HepG2 (cell line): ENCODE measurements around the gene DHX34. TPM values are rescaled to one million over a fixed set of nuclear protein-coding genes. Genes with fewer than 3 reads are reported as not detected.

Experiments used
- ATAC-seq: fragments of 200-7000 bp; cut with Tn5 transposase; 3 replicates; pipeline ENCODE4 v1.9.1; 2020; ENCODE audit warnings: mild to moderate bottlenecking, moderate library complexity
- BruUV-seq: library from RNA; stranded (reverse); fragments of 400-500 nt; replicated peaks from 2 replicates; lab custom pipeline; 2021; lab: Mats Ljungman, UMichigan
- CTCF ChIA-PET: fragments of 300-600 bp; formaldehyde crosslinking; extraction: SDS; loops from one replicate; lab custom pipeline; 2021; ENCODE audit warnings: low total read pairs, inconsistent platforms, low intra/inter-chr PET ratio; lab: Yijun Ruan, JAX
- POLR2A ChIA-PET: fragments of 350-600 bp; sonication (Branson Sonifier 250); formaldehyde crosslinking; loops from one replicate; lab custom pipeline; 2020; ENCODE audit warnings: antibody characterized with exemption, inconsistent platforms; lab: Yijun Ruan, JAX
- DNase-seq: peaks from one replicate; pipeline ENCODE4 v3.0.0-alpha.2; 2015; ENCODE audit warnings: low spot score
- FAIRE-seq: peaks from 3 replicates; lab custom pipeline; 2011; peaks lifted over from hg19 to GRCh38; lab: Jason Lieb, UNC
- H2AFZ ChIP-seq: one replicate; pipeline ENCODE4 v1.6.1; 2011; ENCODE audit warnings: low read length, inconsistent platforms
- H3K27ac ChIP-seq: fragments of 300-600 bp; 3 replicates; pipeline ENCODE4 v1.8.0; 2011; ENCODE audit warnings: mixed run types, mild to moderate bottlenecking, mixed read lengths, low read length, inconsistent platforms; ENCODE audit not compliant: insufficient read depth; ENCODE audit errors: extremely low read length
- H3K27me3 ChIP-seq, 2 experiments: fragments of 200-600 bp in 1 of 2; 2 replicates in 1 of 2; 3 replicates in 1 of 2; pipeline versions ENCODE4 v1.6.0 to v1.8.0; 2011; ENCODE audit warnings: low read length in 2 of 2, mild to moderate bottlenecking in 2 of 2, moderate library complexity in 2 of 2, inconsistent platforms in 1 of 2; ENCODE audit not compliant: insufficient read depth in 2 of 2, control insufficient read depth in 1 of 2
- H3K36me3 ChIP-seq, 2 experiments: fragments of 200-600 bp in 1 of 2; replicated peaks in 1 of 2; 2 replicates in 1 of 2; 3 replicates in 1 of 2; pipeline versions ENCODE4 v1.5.1 to v1.8.0; 2011; ENCODE audit warnings: low read length in 2 of 2, inconsistent platforms in 1 of 2; ENCODE audit not compliant: insufficient read depth in 2 of 2, control insufficient read depth in 1 of 2
- H3K4me1 ChIP-seq: 2 replicates; pipeline ENCODE4 v1.5.1; 2012; ENCODE audit warnings: low read length, inconsistent platforms; ENCODE audit not compliant: insufficient read depth
- H3K4me2 ChIP-seq: 2 replicates; pipeline ENCODE4 v1.6.0; 2011; ENCODE audit warnings: low read depth, low read length, inconsistent platforms
- H3K4me3 ChIP-seq, 3 experiments: fragments of 200-600 bp in 1 of 3; sonication (generic), shearing (Covaris generic) in 1 of 3; replicated peaks in 1 of 3; 2 replicates each; pipeline ENCODE4 v1.5.1; 2011 to 2016; ENCODE audit warnings: low read length in 3 of 3, inconsistent platforms in 2 of 3, low read depth in 2 of 3, mild to moderate bottlenecking in 2 of 3, control low read depth in 1 of 3, mixed read lengths in 1 of 3; ENCODE audit not compliant: insufficient read depth in 1 of 3
- H3K79me2 ChIP-seq: one replicate; pipeline ENCODE4 v1.6.1; 2011; ENCODE audit warnings: low read length, inconsistent platforms; ENCODE audit not compliant: insufficient read depth
- H3K9ac ChIP-seq: 2 replicates; pipeline ENCODE4 v1.6.0; 2011; ENCODE audit warnings: mild to moderate bottlenecking, low read depth, low read length, inconsistent platforms; ENCODE audit not compliant: insufficient read depth
- H3K9me3 ChIP-seq: 2 replicates; pipeline ENCODE4 v1.5.1; 2012; ENCODE audit warnings: mild to moderate bottlenecking, low read length
- H4K20me1 ChIP-seq: 2 replicates; pipeline ENCODE4 v1.6.0; 2011; ENCODE audit warnings: inconsistent platforms, mild to moderate bottlenecking, low read length, moderate library complexity; ENCODE audit not compliant: insufficient read depth
- FOSL2 ChIP-seq: sonication (generic); formaldehyde crosslinking; IDR thresholded peaks from 2 replicates; pipeline ENCODE4 v1.4.0; 2020; ENCODE audit warnings: missing genetic modification reagents
- IKZF1 ChIP-seq: fragments of 450-650 bp; IDR thresholded peaks from 2 replicates; pipeline ENCODE4 v1.7.1; 2016
- KDM3A ChIP-seq: IDR thresholded peaks from 2 replicates; pipeline ENCODE4 v1.6.1; 2018; ENCODE audit warnings: low read depth, missing compliant biosample characterization
- MLLT10 ChIP-seq: sonication (generic); formaldehyde crosslinking; IDR thresholded peaks from 2 replicates; pipeline ENCODE4 v1.4.0; 2020; ENCODE audit warnings: missing genetic modification reagents
- NCOA1 ChIP-seq: sonication (generic); formaldehyde crosslinking; IDR thresholded peaks from 2 replicates; pipeline ENCODE4 v1.9.0; 2021; ENCODE audit warnings: missing genetic modification reagents
- PRMT3 ChIP-seq: sonication (generic); formaldehyde crosslinking; IDR thresholded peaks from 2 replicates; pipeline ENCODE4 v1.8.1; 2022; ENCODE audit warnings: low read depth, mild to moderate bottlenecking, moderate library complexity, missing genetic modification reagents, borderline replicate concordance
- ZMAT3 ChIP-seq: sonication (generic); formaldehyde crosslinking; conservative IDR thresholded peaks from 2 replicates; pipeline ENCODE4 v1.7.0; 2021; ENCODE audit warnings: missing genetic modification reagents
- ZNF33A ChIP-seq: sonication (generic); formaldehyde crosslinking; IDR thresholded peaks from 2 replicates; pipeline ENCODE4 v1.5.1; 2020; ENCODE audit warnings: missing genetic modification reagents, mild to moderate bottlenecking, moderate library complexity, borderline replicate concordance
- ZNF451 ChIP-seq: sonication (generic); formaldehyde crosslinking; IDR thresholded peaks from 2 replicates; pipeline ENCODE4 v1.5.0; 2020; ENCODE audit warnings: mild to moderate bottlenecking, missing genetic modification reagents
- ZNF558 ChIP-seq: sonication (generic); formaldehyde crosslinking; IDR thresholded peaks from 2 replicates; pipeline ENCODE4 v1.9.0; 2022; ENCODE audit warnings: mild to moderate bottlenecking, missing genetic modification reagents, borderline replicate concordance
- ZNF629 ChIP-seq: sonication (generic); formaldehyde crosslinking; conservative IDR thresholded peaks from 2 replicates; pipeline ENCODE4 v1.5.0; 2020; ENCODE audit warnings: missing genetic modification reagents
- WGBS: methylation state at CpG from one replicate; pipeline ENCODE4 v1.1.6; 2017; ENCODE audit warnings: low lambda C conversion rate; 5-methylcytosine and 5-hydroxymethylcytosine counted together
- in situ Hi-C: cut with HindIII; loops from 2 replicates; pipeline ENCODE4 v1.10.0; 2017; ENCODE audit warnings: low pct_unique_long_range_greater_than_20kb; ENCODE audit not compliant: extremely low pct_ligation_motif_present
- intact Hi-C: fragments of 100-400 bp; cut with micrococcal nuclease; formaldehyde crosslinking; loops from one replicate; pipeline ENCODE4 v1.10.0; 2022; ENCODE audit not compliant: unreplicated experiment
- polyA plus RNA-seq, 8 experiments: library from polyadenylated mRNA; depleted of rRNA in 3 of 8; stranded (reverse) in 7 of 8; unstranded in 1 of 8; fragments of >200 nt; fragmentation: Illumina TruSeq in 4 of 8; extraction: Trizol in 4 of 8; gene quantifications; 2 replicates each; pipeline versions ENCODE4 v1.2.1 to v1.2.3, GENCODE V29; 2011 to 2016; ENCODE audit warnings: low read depth in 4 of 8, missing spikeins in 1 of 8, mixed read lengths in 1 of 8; ENCODE audit not compliant: insufficient read depth in 1 of 8
- total RNA-seq, 5 experiments: library from RNA; depleted of rRNA; stranded (reverse); fragments of >200 nt; fragmentation: Illumina TruSeq; extraction: Trizol; gene quantifications; 2 replicates each; pipeline ENCODE4 v1.2.3, GENCODE V29; 2016; ENCODE audit warnings: low read depth in 1 of 5
- TF ChIP-seq, protein P1 (sequence below), 2 experiments: sonication (generic) in 1 of 2; formaldehyde crosslinking in 1 of 2; IDR thresholded peaks; 2 replicates each; pipeline versions ENCODE4 v1.5.1 to v1.6.1; 2011 to 2020; ENCODE audit warnings: borderline replicate concordance in 1 of 2, low read depth in 1 of 2, low read length in 1 of 2, mild to moderate bottlenecking in 1 of 2, missing genetic modification reagents in 1 of 2, moderate library complexity in 1 of 2

Gene DHX34
- total and polyA plus RNA-seq, 2 of the 13 experiments (the other 11 are each of a cell fraction or from before 2014, with no cell fraction given), result 9.2 to 12.0 TPM

DNA sequence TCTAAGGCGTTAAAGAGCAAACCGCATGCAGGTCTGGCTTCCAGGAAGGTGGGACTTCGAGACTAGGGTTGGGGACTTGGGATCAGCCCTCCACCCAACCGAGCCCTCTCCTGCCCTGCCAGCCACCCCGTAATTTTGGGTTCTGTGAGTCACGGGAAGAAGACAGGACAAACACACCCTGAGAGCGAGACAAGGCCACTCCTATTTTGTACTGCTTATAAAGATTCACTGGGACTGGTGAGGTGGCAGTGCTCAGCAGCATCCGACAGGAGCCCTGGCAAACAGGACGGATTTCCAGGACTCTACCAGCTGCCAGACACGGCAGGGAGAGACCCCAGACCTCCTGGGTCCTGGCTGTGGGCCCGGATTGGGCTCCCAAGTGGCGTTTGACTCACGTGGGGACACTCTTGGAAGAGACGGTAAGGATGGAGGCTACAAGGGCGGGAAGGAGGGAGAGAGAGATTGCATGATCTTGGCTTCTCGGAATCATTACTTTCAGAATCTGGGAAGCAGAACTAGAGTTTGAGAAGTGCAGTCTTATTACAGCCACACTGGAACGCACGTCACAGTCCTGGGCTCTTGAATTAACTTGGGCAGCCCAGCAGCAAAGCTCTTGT lies 17.1 kb upstream of the DHX34 start, which contains the start of gene C5AR2:
Gene C5AR2 (plus strand): TSS at position 245 of the 617 bp plus-strand sequence. CDS start 8,625 bp downstream, outside the sequence.
- intact Hi-C loops (no loop called here), in situ Hi-C loops (no loop called here)
- DNase-seq, result no peak
- peaks cover 46% of the 10 kb centered on the region for H3K4me1 ChIP-seq
- ATAC-seq, result 0 out of 3 replicates have a peak, but pooled peaks have one; percentile 34
- H3K27ac ChIP-seq, result no peak within 1 kb of the TSS
- WGBS, result 12% methylated on average over 16 of the region's 18 CpGs
- peaks cover 0 to 18% of the 10 kb centered on the region in 2 experiments; a peak in 3 of 5 replicates for H3K27me3 ChIP-seq
- ChIA-PET CTCF (no interaction called here), POLR2A (no interaction called here)
- H3K79me2 ChIP-seq, result no peaks in the 10 kb centered on the region
- no peak within 1 kb of the TSS for H2AFZ ChIP-seq
- FAIRE-seq, result no peak
- BruUV-seq, result no TSS peak
- no peaks in the 10 kb centered on the region for H3K36me3 ChIP-seq
- TF ChIP-seq MLLT10 (CRISPR knock-in tag) (no peak), ZNF33A (CRISPR knock-in tag) (no peak), PRMT3 (CRISPR knock-in tag) (no peak), ZNF629 (CRISPR knock-in tag) (no peak), ZNF558 (CRISPR knock-in tag) (no peak), FOSL2 (CRISPR knock-in tag) (no peak), ZMAT3 (CRISPR knock-in tag) (no peak), ZNF451 (CRISPR knock-in tag) (no peak), IKZF1 (no peak), KDM3A (no peak), NCOA1 (CRISPR knock-in tag) (no peak)
- TF ChIP-seq, protein P1, sequence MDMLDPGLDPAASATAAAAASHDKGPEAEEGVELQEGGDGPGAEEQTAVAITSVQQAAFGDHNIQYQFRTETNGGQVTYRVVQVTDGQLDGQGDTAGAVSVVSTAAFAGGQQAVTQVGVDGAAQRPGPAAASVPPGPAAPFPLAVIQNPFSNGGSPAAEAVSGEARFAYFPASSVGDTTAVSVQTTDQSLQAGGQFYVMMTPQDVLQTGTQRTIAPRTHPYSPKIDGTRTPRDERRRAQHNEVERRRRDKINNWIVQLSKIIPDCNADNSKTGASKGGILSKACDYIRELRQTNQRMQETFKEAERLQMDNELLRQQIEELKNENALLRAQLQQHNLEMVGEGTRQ (IDR thresholded peaks at IDR 0.05; ENCODE audit: low read depth, low read length), result no peak
- TF ChIP-seq, protein P1 (CRISPR knock-in tag; IDR thresholded peaks at IDR 0.05; ENCODE audit: borderline replicate concordance), result no peak
- peak within 1 kb of the TSS; percentile 50 for H3K4me2 ChIP-seq
- H4K20me1 ChIP-seq, result no peaks in the 10 kb centered on the region
- H3K9ac ChIP-seq, result no peak within 1 kb of the TSS
- H3K9me3 ChIP-seq, result no peaks in the 10 kb centered on the region
- peak within 1 kb of the TSS in 1 of 3 experiments; percentile 19; a peak in 1 of 6 replicates for H3K4me3 ChIP-seq
